Measurements from ENCODE around the gene URGCP.

URGCP gene

DNA sequence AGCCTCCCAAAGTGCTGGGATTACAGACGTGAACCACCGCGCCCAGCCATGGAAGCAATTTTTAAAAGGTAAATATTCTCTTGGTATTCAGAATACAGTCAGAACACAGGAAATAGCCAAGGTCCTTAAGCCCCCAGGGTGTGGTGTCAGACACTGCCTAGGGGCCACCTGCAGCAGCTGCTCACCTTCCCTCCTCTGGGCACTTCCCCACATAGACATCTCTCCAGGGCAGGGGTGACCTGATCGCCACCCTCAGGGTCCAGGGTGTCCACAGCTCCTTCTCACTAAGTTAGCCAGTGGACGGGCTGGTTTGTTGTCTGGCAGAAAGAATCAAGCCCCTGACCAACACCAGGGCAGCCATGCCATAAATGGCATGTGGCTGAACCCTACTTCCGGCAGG is 15.9 kb downstream of the URGCP start:
- no peaks in the 10 kb centered on the region for H3K79me1 ChIP-seq (ENCODE audit: low read length)
- H3K27ac ChIP-seq (ENCODE audit: low read depth, low read length): no peak overlapping the region
- H3K4me1 ChIP-seq (ENCODE audit: control insufficient read depth in 1 of 2, insufficient read depth in 2 of 2, low read length in 2 of 2): peaks cover 0 to 3% of the 10 kb centered on the region in 2 experiments
- no peak overlapping the region for H2AFZ ChIP-seq (ENCODE audit: insufficient read depth, low read length, poor library complexity)
- no peak overlapping the region for H2BK5ac ChIP-seq (ENCODE audit: low read depth, low read length, poor library complexity)
- H3K79me2 ChIP-seq (ENCODE audit: control insufficient read depth, insufficient read depth, low read length, poor library complexity): no peaks in the 10 kb centered on the region
- no peak overlapping the region for H3K18ac ChIP-seq (ENCODE audit: low read length)
- H3K27me3 ChIP-seq (ENCODE audit: insufficient read depth, low read length): no peaks in the 10 kb centered on the region
- H3K14ac ChIP-seq (ENCODE audit: low read length): no peak overlapping the region
- peak overlapping the region; percentile 5 for H3K9ac ChIP-seq (ENCODE audit: low read length)
- H4K8ac ChIP-seq (ENCODE audit: low read depth, low read length): no peak overlapping the region
- no peaks in the 10 kb centered on the region for H3K9me3 ChIP-seq (ENCODE audit: insufficient read depth, low read depth, low read length)
- no peak overlapping the region for H4K91ac ChIP-seq (ENCODE audit: low read depth, low read length)
- WGBS (ENCODE audit: extremely low coverage, insufficient coverage, insufficient read length): no CpG with 5 or more reads among the region's 6 CpGs
- no peak overlapping the region for H2BK120ac ChIP-seq (ENCODE audit: insufficient read depth, low read length, poor library complexity)
- peak; percentile 98 to 99 for DNase-seq
- no peak overlapping the region for H3K4me2 ChIP-seq (ENCODE audit: low read length)
- H3K36me3 ChIP-seq (ENCODE audit: control insufficient read depth in 1 of 2, insufficient read depth in 2 of 2, low read length in 2 of 2): peaks cover 0 to 2% of the 10 kb centered on the region in 2 experiments
- no peak overlapping the region for H2AK5ac ChIP-seq (ENCODE audit: low read length)
- no peak overlapping the region for H3K4me3 ChIP-seq (ENCODE audit: low read depth, low read length)
- H3K4ac ChIP-seq (ENCODE audit: low read depth, low read length): no peak overlapping the region
- H4K12ac ChIP-seq (ENCODE audit: low read depth, low read length): no peak overlapping the region
- no peak overlapping the region for H3K23ac ChIP-seq (ENCODE audit: low read length)
- no peak overlapping the region for H2BK12ac ChIP-seq (ENCODE audit: low read length)

DNA sequence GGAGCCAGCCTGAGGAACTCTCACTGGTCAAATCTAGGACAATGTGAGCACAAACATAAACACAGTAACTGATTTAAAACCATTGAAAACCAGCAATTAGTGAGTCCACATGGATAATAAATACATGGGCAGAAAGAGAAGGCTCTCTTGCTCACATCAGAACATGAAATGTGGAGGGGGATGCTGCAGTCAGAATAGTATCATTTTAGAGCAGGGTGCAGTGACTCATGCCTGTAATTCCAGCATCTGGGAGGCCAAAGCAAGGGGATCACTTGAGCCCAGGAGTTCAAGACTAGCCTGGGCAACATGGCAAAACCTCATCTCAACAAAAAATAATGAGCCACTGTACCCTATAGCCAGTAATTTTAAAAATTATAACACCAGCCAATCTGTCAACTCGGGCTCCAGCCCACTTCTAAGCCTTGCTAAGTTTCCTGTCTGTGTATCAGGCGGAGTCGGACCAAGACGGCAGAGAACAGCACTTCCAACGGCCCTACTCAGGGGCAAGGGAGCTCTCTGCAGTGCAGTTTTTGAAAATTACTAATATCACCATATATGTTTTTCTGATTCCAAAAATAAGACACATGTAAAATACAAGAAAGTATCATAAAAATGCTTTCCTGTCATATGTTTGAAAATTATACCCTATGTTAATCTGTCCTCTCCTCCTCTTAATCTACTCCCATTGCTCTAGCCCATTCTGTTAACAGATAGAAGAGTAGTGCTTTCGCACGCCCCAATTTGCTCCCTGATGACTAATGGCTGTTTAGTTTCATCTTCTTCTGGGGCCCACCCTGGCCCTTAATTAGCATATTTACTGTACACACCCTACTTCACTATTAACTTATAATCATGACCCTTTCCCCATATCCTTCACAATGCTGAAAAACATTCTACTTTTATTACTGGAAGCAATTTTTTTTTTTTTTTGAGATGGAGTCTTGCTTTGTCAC is 17.1 kb downstream of the URGCP start:
- H3K36me3 ChIP-seq (ENCODE audit: control insufficient read depth in 1 of 2, insufficient read depth in 2 of 2, low read length in 2 of 2): peaks cover 0 to 2% of the 10 kb centered on the region in 2 experiments
- H3K14ac ChIP-seq (ENCODE audit: low read length): no peak overlapping the region
- H4K91ac ChIP-seq (ENCODE audit: low read depth, low read length): no peak overlapping the region
- peaks cover 0 to 3% of the 10 kb centered on the region in 2 experiments for H3K4me1 ChIP-seq (ENCODE audit: control insufficient read depth in 1 of 2, insufficient read depth in 2 of 2, low read length in 2 of 2)
- H3K9me3 ChIP-seq (ENCODE audit: insufficient read depth, low read depth, low read length): no peaks in the 10 kb centered on the region
- no peaks in the 10 kb centered on the region for H3K79me1 ChIP-seq (ENCODE audit: low read length)
- no peak overlapping the region for H3K18ac ChIP-seq (ENCODE audit: low read length)
- no peak overlapping the region for H3K4me3 ChIP-seq (ENCODE audit: low read depth, low read length)
- no peak overlapping the region for H2BK12ac ChIP-seq (ENCODE audit: low read length)
- H3K23ac ChIP-seq (ENCODE audit: low read length): no peak overlapping the region
- no CpG with 5 or more reads among the region's 7 CpGs for WGBS (ENCODE audit: extremely low coverage, insufficient coverage, insufficient read length)
- no peak overlapping the region for H2BK5ac ChIP-seq (ENCODE audit: low read depth, low read length, poor library complexity)
- H2AK5ac ChIP-seq (ENCODE audit: low read length): no peak overlapping the region
- no peaks in the 10 kb centered on the region for H3K27me3 ChIP-seq (ENCODE audit: insufficient read depth, low read length)
- H3K9ac ChIP-seq (ENCODE audit: low read length): no peak overlapping the region
- DNase-seq: peak in 1 of 2 donors; percentile 17
- no peak overlapping the region for H4K8ac ChIP-seq (ENCODE audit: low read depth, low read length)
- H2AFZ ChIP-seq (ENCODE audit: insufficient read depth, low read length, poor library complexity): no peak overlapping the region
- no peak overlapping the region for H3K27ac ChIP-seq (ENCODE audit: low read depth, low read length)
- H4K12ac ChIP-seq (ENCODE audit: low read depth, low read length): no peak overlapping the region
- H3K4me2 ChIP-seq (ENCODE audit: low read length): no peak overlapping the region
- no peak overlapping the region for H2BK120ac ChIP-seq (ENCODE audit: insufficient read depth, low read length, poor library complexity)
- H3K79me2 ChIP-seq (ENCODE audit: control insufficient read depth, insufficient read depth, low read length, poor library complexity): no peaks in the 10 kb centered on the region
- H3K4ac ChIP-seq (ENCODE audit: low read depth, low read length): no peak overlapping the region

- Histone ChIP-seq H2BK12ac (ENCODE audit: low read length) (no peak overlapping the region), H3K4me1 (ENCODE audit: control insufficient read depth in 1 of 2, insufficient read depth in 2 of 2, low read length in 2 of 2) (no peaks in the 10 kb centered on the region), H3K79me1 (ENCODE audit: low read length) (no peaks in the 10 kb centered on the region), H3K4ac (ENCODE audit: low read depth, low read length) (no peak overlapping the region), H3K4me2 (ENCODE audit: low read length) (no peak overlapping the region), H4K8ac (ENCODE audit: low read depth, low read length) (no peak overlapping the region), H3K14ac (ENCODE audit: low read length) (no peak overlapping the region), H3K9ac (ENCODE audit: low read length) (no peak overlapping the region), H3K27ac (ENCODE audit: low read depth, low read length) (no peak overlapping the region), H3K27me3 (ENCODE audit: insufficient read depth, low read length) (no peaks in the 10 kb centered on the region), H2AK5ac (ENCODE audit: low read length) (no peak overlapping the region), H4K12ac (ENCODE audit: low read depth, low read length) (no peak overlapping the region), H2AFZ (ENCODE audit: insufficient read depth, low read length, poor library complexity) (no peak overlapping the region), H4K91ac (ENCODE audit: low read depth, low read length) (no peak overlapping the region), H3K23ac (ENCODE audit: low read length) (no peak overlapping the region), H2BK5ac (ENCODE audit: low read depth, low read length, poor library complexity) (no peak overlapping the region), H3K9me3 (ENCODE audit: insufficient read depth, low read depth, low read length) (no peaks in the 10 kb centered on the region), H3K79me2 (ENCODE audit: control insufficient read depth, insufficient read depth, low read length, poor library complexity) (no peaks in the 10 kb centered on the region), H3K18ac (ENCODE audit: low read length) (no peak overlapping the region), H3K4me3 (ENCODE audit: low read depth, low read length) (no peak overlapping the region), H2BK120ac (ENCODE audit: insufficient read depth, low read length, poor library complexity) (no peak overlapping the region), H3K36me3 (ENCODE audit: control insufficient read depth in 1 of 2, insufficient read depth in 2 of 2, low read length in 2 of 2) (peaks cover 0 to 2% of the 10 kb centered on the region in 2 experiments)
- WGBS (ENCODE audit: extremely low coverage, insufficient coverage, insufficient read length): no CpG with 5 or more reads among the region's 4 CpGs
- no peak for DNase-seq
Measured at GRCh38 chr7:43884617-43885016, 21.8 kb downstream of the URGCP start.

DNA sequence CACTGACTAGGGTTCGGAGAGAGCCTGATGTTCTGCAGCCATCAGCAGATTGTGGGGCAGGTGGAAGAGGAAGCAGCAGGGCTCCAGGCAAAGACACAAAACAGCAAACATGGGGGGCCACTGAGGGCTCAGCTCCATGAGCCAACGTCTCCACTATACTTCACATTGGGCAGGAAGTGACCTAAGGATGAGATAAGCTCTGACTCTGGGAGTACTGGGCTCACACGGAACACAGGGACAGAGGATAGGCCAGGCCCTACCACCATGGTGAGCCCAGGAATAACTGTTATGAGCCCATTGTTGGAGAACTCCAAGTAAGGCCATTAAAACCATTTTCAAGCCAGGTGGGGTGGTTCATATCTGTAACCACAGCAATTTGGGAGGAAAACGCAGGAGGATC is 22.2 kb downstream of the URGCP start:
- H4K12ac ChIP-seq (ENCODE audit: low read depth, low read length): no peak overlapping the region
- no peak overlapping the region for H3K4me3 ChIP-seq (ENCODE audit: low read depth, low read length)
- no peaks in the 10 kb centered on the region for H3K9me3 ChIP-seq (ENCODE audit: insufficient read depth, low read depth, low read length)
- no peak overlapping the region for H2AFZ ChIP-seq (ENCODE audit: insufficient read depth, low read length, poor library complexity)
- no peak overlapping the region for H3K14ac ChIP-seq (ENCODE audit: low read length)
- H2BK120ac ChIP-seq (ENCODE audit: insufficient read depth, low read length, poor library complexity): no peak overlapping the region
- H3K18ac ChIP-seq (ENCODE audit: low read length): no peak overlapping the region
- no peak overlapping the region for H2BK12ac ChIP-seq (ENCODE audit: low read length)
- H3K36me3 ChIP-seq (ENCODE audit: control insufficient read depth in 1 of 2, insufficient read depth in 2 of 2, low read length in 2 of 2): peaks cover 0 to 2% of the 10 kb centered on the region in 2 experiments
- H3K4me2 ChIP-seq (ENCODE audit: low read length): no peak overlapping the region
- WGBS (ENCODE audit: extremely low coverage, insufficient coverage, insufficient read length): no CpG with 5 or more reads among the region's 4 CpGs
- H3K4ac ChIP-seq (ENCODE audit: low read depth, low read length): no peak overlapping the region
- H4K8ac ChIP-seq (ENCODE audit: low read depth, low read length): no peak overlapping the region
- H3K27me3 ChIP-seq (ENCODE audit: insufficient read depth, low read length): no peaks in the 10 kb centered on the region
- no peak overlapping the region for H3K9ac ChIP-seq (ENCODE audit: low read length)
- no peaks in the 10 kb centered on the region for H3K79me2 ChIP-seq (ENCODE audit: control insufficient read depth, insufficient read depth, low read length, poor library complexity)
- no peak overlapping the region for H3K27ac ChIP-seq (ENCODE audit: low read depth, low read length)
- no peak overlapping the region for H2BK5ac ChIP-seq (ENCODE audit: low read depth, low read length, poor library complexity)
- H4K91ac ChIP-seq (ENCODE audit: low read depth, low read length): no peak overlapping the region
- no peak overlapping the region for H3K23ac ChIP-seq (ENCODE audit: low read length)
- H3K79me1 ChIP-seq (ENCODE audit: low read length): no peaks in the 10 kb centered on the region
- no peak for DNase-seq
- peaks cover 0 to under 1% of the 10 kb centered on the region in 2 experiments for H3K4me1 ChIP-seq (ENCODE audit: control insufficient read depth in 1 of 2, insufficient read depth in 2 of 2, low read length in 2 of 2)
- H2AK5ac ChIP-seq (ENCODE audit: low read length): no peak overlapping the region
